Effector CD8-positive, alpha-beta T cell (primary cell): ENCODE measurements around the gene CA7.
"Not testable (repeated sequence)": the region's sequence is repeated elsewhere in the genome, so short reads cannot be mapped to it uniquely, and the experiment has no call there.

Source experiments
- DNase-seq: peaks from one replicate; lab custom pipeline; 2025; lab: John Stamatoyannopoulos, UW

Gene CA7

GRCh38 chr16:66896682-66897081, 52.5 kb downstream of the CA7 start:
- DNase-seq = not testable (repeated sequence)

GRCh38 chr16:66898207-66898606, 54.0 kb downstream of the CA7 start:
- DNase-seq = no peak

- no peak for DNase-seq
Measured at GRCh38 chr16:66898933-66899309, 54.7 kb downstream of the CA7 start.

GRCh38 chr16:66899310-66899944, 55.2 kb downstream of the CA7 start:
- DNase-seq = no peak

- no peak for DNase-seq
Measured at GRCh38 chr16:66899945-66900710, 55.9 kb downstream of the CA7 start.

- DNase-seq = no peak
Measured at GRCh38 chr16:66900721-66901441, 56.7 kb downstream of the CA7 start.

GRCh38 chr16:66901626-66902025, 57.4 kb downstream of the CA7 start:
- no peak for DNase-seq

- DNase-seq = no peak
Measured at GRCh38 chr16:66902648-66903543, 58.7 kb downstream of the CA7 start.
